B cell (primary cell): Measurements from ENCODE around the gene NTN1. TPM values are rescaled to one million over a fixed set of nuclear protein-coding genes. Genes with fewer than 3 reads are reported as not detected.

Experiments used
- ATAC-seq: fragments of 200-7000 bp; cut with Tn5 transposase; one replicate; pipeline ENCODE4 v1.10.0; 2021; ENCODE audit warnings: low read depth, mild to moderate bottlenecking, moderate number of reproducible peaks, moderate library complexity
- CTCF ChIA-PET: fragments of 350-600 bp; sonication (Branson Sonifier 250); formaldehyde crosslinking; loops from one replicate; lab custom pipeline; 2021; ENCODE audit warnings: antibody characterized with exemption, inconsistent platforms; lab: Charles Lee
- POLR2A ChIA-PET: fragments of 350-600 bp; sonication (Branson Sonifier 250); formaldehyde crosslinking; loops from one replicate; lab custom pipeline; 2021; ENCODE audit warnings: antibody characterized with exemption; lab: Charles Lee
- DNase-seq: peaks from one replicate; pipeline ENCODE4 v3.0.0; 2013
- H2AFZ ChIP-seq: 2 replicates; pipeline ENCODE4 v1.6.1; 2012; ENCODE audit warnings: mild to moderate bottlenecking, low read depth, low read length; ENCODE audit not compliant: insufficient read depth, poor library complexity, severe bottlenecking
- H3K27ac ChIP-seq, 2 donors: 1 replicate in 1 of 2; 2 replicates in 1 of 2; pipeline ENCODE4 v1.5.1; 2012 to 2013; ENCODE audit warnings: low read length in 2 of 2, mild to moderate bottlenecking in 2 of 2, moderate library complexity in 1 of 2
- H3K27me3 ChIP-seq, 4 experiments: fragments of 200-600 bp in 1 of 4; sonication (generic) in 1 of 4; replicated peaks in 1 of 4; 1 replicate in 2 of 4; 2 replicates in 2 of 4; pipeline versions ENCODE4 v1.6.1 to v1.7.0; 2013 to 2016; ENCODE audit warnings: low read length in 3 of 4, mild to moderate bottlenecking in 2 of 4, mixed read lengths in 1 of 4, moderate library complexity in 1 of 4; ENCODE audit not compliant: insufficient read depth in 4 of 4, control insufficient read depth in 3 of 4; ENCODE audit errors: control extremely low read depth in 1 of 4
- H3K36me3 ChIP-seq, 2 experiments: replicated peaks in 1 of 2; 1 replicate in 1 of 2; 2 replicates in 1 of 2; pipeline versions ENCODE4 v1.6.1 to v1.7.1; 2013; ENCODE audit warnings: low read length in 1 of 2; ENCODE audit not compliant: insufficient read depth in 2 of 2, control insufficient read depth in 1 of 2; ENCODE audit errors: control extremely low read depth in 1 of 2, extremely low read depth in 1 of 2
- H3K4me1 ChIP-seq, 2 donors: fragments of 200-600 bp in 1 of 2; sonication (generic) in 1 of 2; 1 replicate in 1 of 2; 2 replicates in 1 of 2; pipeline versions ENCODE4 v1.5.1 to v1.6.1; 2013 to 2017; ENCODE audit warnings: low read length in 2 of 2; ENCODE audit not compliant: control insufficient read depth in 2 of 2, insufficient read depth in 2 of 2
- H3K4me2 ChIP-seq: replicated peaks from 2 replicates; pipeline ENCODE3; 2012; ENCODE audit warnings: mild to moderate bottlenecking, low read depth, low read length; ENCODE audit not compliant: poor library complexity, severe bottlenecking
- H3K4me3 ChIP-seq, 5 experiments: fragments of 200-600 bp in 1 of 5; sonication (generic) in 1 of 5; 1 replicate in 3 of 5; 2 replicates in 2 of 5; pipeline versions ENCODE4 v1.5.1 to v1.7.0; 2011 to 2016; ENCODE audit warnings: low read length in 4 of 5, mild to moderate bottlenecking in 4 of 5, low read depth in 2 of 5, control low read depth in 1 of 5, moderate library complexity in 1 of 5; ENCODE audit not compliant: insufficient read depth in 1 of 5; ENCODE audit errors: control extremely low read depth in 1 of 5, extremely low read depth in 1 of 5
- H3K79me2 ChIP-seq: fragments of 200-600 bp; sonication (generic); one replicate; pipeline ENCODE4 v1.6.0; 2016; ENCODE audit warnings: low read length; ENCODE audit not compliant: control insufficient read depth, insufficient read depth
- H3K9ac ChIP-seq: fragments of 200-600 bp; sonication (generic); 2 replicates; pipeline ENCODE4 v1.6.1; 2017; ENCODE audit warnings: mild to moderate bottlenecking, low read length, moderate library complexity
- H3K9me3 ChIP-seq, 3 donors: one replicate each; pipeline versions ENCODE4 v1.6.1 to v1.7.1; 2013; ENCODE audit warnings: low read length in 2 of 3; ENCODE audit not compliant: control insufficient read depth in 2 of 3, insufficient read depth in 1 of 3; ENCODE audit errors: control extremely low read depth in 1 of 3
- H4K20me1 ChIP-seq: 2 replicates; pipeline ENCODE4 v1.6.0; 2012; ENCODE audit warnings: mild to moderate bottlenecking, low read length; ENCODE audit not compliant: insufficient read depth, control insufficient read depth, poor library complexity, severe bottlenecking
- H3K27ac Mint-ChIP-seq: one replicate; pipeline ENCODE4 v1.8.0; 2021; ENCODE audit warnings: mixed read lengths
- H3K27me3 Mint-ChIP-seq: one replicate; pipeline ENCODE4 v1.8.0; 2021; ENCODE audit warnings: mixed read lengths
- H3K4me1 Mint-ChIP-seq: one replicate; pipeline ENCODE4 v1.8.0; 2021; ENCODE audit warnings: mixed read lengths
- H3K4me3 Mint-ChIP-seq: one replicate; pipeline ENCODE4 v1.8.0; 2021; ENCODE audit warnings: mixed read lengths
- H3K9me3 Mint-ChIP-seq: one replicate; pipeline ENCODE4 v1.8.0; 2022; ENCODE audit warnings: mixed read lengths; ENCODE audit not compliant: insufficient read depth
- CTCF ChIP-seq: fragments of 200-600 bp; IDR thresholded peaks from one replicate; pipeline ENCODE4 v1.8.0; 2022; ENCODE audit warnings: antibody characterized with exemption, mild to moderate bottlenecking
- EZH2 ChIP-seq: IDR thresholded peaks from 2 replicates; pipeline ENCODE4 v1.6.1; 2012; ENCODE audit warnings: borderline replicate concordance, low read depth, mild to moderate bottlenecking, moderate library complexity, low read length; ENCODE audit not compliant: insufficient read depth, poor library complexity, severe bottlenecking
- WGBS: methylation state at CpG from one replicate; pipeline ENCODE4 v1.1.5; 2013; ENCODE audit warnings: missing lambda C conversion rate; ENCODE audit not compliant: insufficient coverage; 5-methylcytosine and 5-hydroxymethylcytosine counted together
- intact Hi-C: fragments of 100-400 bp; cut with micrococcal nuclease; formaldehyde crosslinking; loops from one replicate; pipeline ENCODE4 v1.10.0; 2022
- polyA plus RNA-seq: library from polyadenylated mRNA; depleted of rRNA; stranded (reverse); fragments of >200 nt; gene quantifications from 2 replicates; pipeline ENCODE4 v1.2.3, GENCODE V29; 2012
- total RNA-seq, 2 donors: library from RNA; stranded (reverse); fragments of 120-200 nt in 1 of 2; gene quantifications; 1 replicate in 1 of 2; 2 replicates in 1 of 2; pipeline versions ENCODE4 v1.2.3 to v1.2.4, GENCODE V29; 2013 to 2022

Gene NTN1
- total and polyA plus RNA-seq, 2 donors (not counting 1 experiment from before 2014, with no cell fraction given), result 0.10 to 0.25 TPM

GRCh38 chr17:9234389-9234945 lies 213.2 kb downstream of the NTN1 start:
- no peak overlapping the region for H3K4me3 Mint-ChIP-seq
- peaks cover 0 to 38% (median 1%) of the 10 kb centered on the region in 4 experiments for H3K27me3 ChIP-seq
- no peak overlapping the region for H3K4me3 ChIP-seq
- H3K9me3 ChIP-seq, result peaks cover 0 to 5% (median 0%) of the 10 kb centered on the region in 3 donors
- H3K4me2 ChIP-seq, result no peak overlapping the region
- POLR2A ChIA-PET, result no interaction called here
- H2AFZ ChIP-seq, result no peak overlapping the region
- H3K27ac Mint-ChIP-seq, result no peak overlapping the region
- no peaks in the 10 kb centered on the region for H3K79me2 ChIP-seq
- no peak overlapping the region for H3K9ac ChIP-seq
- H3K9me3 Mint-ChIP-seq, result no peaks in the 10 kb centered on the region
- H3K27ac ChIP-seq, result no peak overlapping the region
- 68% methylated on average over 8 of the region's 8 CpGs for WGBS
- no peak for ATAC-seq
- H3K4me1 Mint-ChIP-seq, result peaks cover 15% of the 10 kb centered on the region
- CTCF ChIA-PET, result no interaction called here
- H3K36me3 ChIP-seq, result no peaks in the 10 kb centered on the region
- no peaks in the 10 kb centered on the region for H4K20me1 ChIP-seq
- peaks cover 6 to 7% of the 10 kb centered on the region in 2 donors for H3K4me1 ChIP-seq
- no peak for TF ChIP-seq EZH2
- no peak for TF ChIP-seq CTCF
- DNase-seq, result no peak
- H3K27me3 Mint-ChIP-seq, result peaks cover 19% of the 10 kb centered on the region
- intact Hi-C loops, result no loop called here

- H4K20me1 ChIP-seq, result no peaks in the 10 kb centered on the region
- peaks cover 9 to 11% of the 10 kb centered on the region in 2 donors for H3K4me1 ChIP-seq
- peaks cover 18% of the 10 kb centered on the region for H3K4me1 Mint-ChIP-seq
- H3K27ac Mint-ChIP-seq, result no peak overlapping the region
- H3K36me3 ChIP-seq, result no peaks in the 10 kb centered on the region
- no peak overlapping the region for H3K4me2 ChIP-seq
- intact Hi-C loops, result no loop called here
- ATAC-seq (no peak), DNase-seq (no peak)
- 87% methylated on average over 4 of the region's 4 CpGs for WGBS
- H3K79me2 ChIP-seq, result no peaks in the 10 kb centered on the region
- ChIA-PET CTCF (no interaction called here), POLR2A (no interaction called here)
- H3K9me3 ChIP-seq, result peaks cover 0 to 5% (median 0%) of the 10 kb centered on the region in 3 donors
- peaks cover 0 to 38% (median 1%) of the 10 kb centered on the region in 4 experiments for H3K27me3 ChIP-seq
- H3K9ac ChIP-seq, result no peak overlapping the region
- H3K4me3 Mint-ChIP-seq, result no peak overlapping the region
- H3K27ac ChIP-seq, result no peak overlapping the region
- H3K9me3 Mint-ChIP-seq, result no peaks in the 10 kb centered on the region
- no peak overlapping the region for H3K4me3 ChIP-seq
- peaks cover 19% of the 10 kb centered on the region for H3K27me3 Mint-ChIP-seq
- H2AFZ ChIP-seq, result no peak overlapping the region
- TF ChIP-seq CTCF, result no peak
- TF ChIP-seq EZH2, result no peak
Measured at GRCh38 chr17:9235346-9235745, 214.0 kb downstream of the NTN1 start.
